ENCODE measurements around the gene ADRA2C. TPM values are rescaled to one million over a fixed set of nuclear protein-coding genes. Genes with fewer than 3 reads are reported as not detected.

ADRA2C gene
- total RNA-seq, 1 experiment from 2014 or later: 23.5 TPM

- H3K27ac ChIP-seq (ENCODE audit: low read length): no peak overlapping the region
- ChIA-PET POLR2A (no interaction called here), CTCF (no interaction called here)
- H3K27me3 ChIP-seq (ENCODE audit: control insufficient read depth, insufficient read depth, low read length): no peaks in the 10 kb centered on the region
- in situ Hi-C loops (cut with HindIII; ENCODE audit: low pct_unique_long_range_greater_than_20kb, low sequenced_read_pairs) (no loop called here), intact Hi-C loops (cut with micrococcal nuclease; ENCODE audit: unreplicated experiment) (no loop called here)
- H3K4me1 ChIP-seq (ENCODE audit: control insufficient read depth, insufficient read depth, low read length): peaks cover 4% of the 10 kb centered on the region
- TF ChIP-seq TCF7L2 (IDR thresholded peaks at IDR 0.05; ENCODE audit: low read depth, low read length) (no peak), SIN3A (IDR thresholded peaks at IDR 0.05; ENCODE audit: borderline replicate concordance, insufficient read depth, low read depth, low read length) (no peak), POLR2AphosphoS5 (IDR thresholded peaks at IDR 0.05; ENCODE audit: low read depth, low read length) (no peak), CTCF (IDR thresholded peaks at IDR 0.05) (no peak), REST (IDR thresholded peaks at IDR 0.05; ENCODE audit: insufficient read depth in 1 of 2, low read depth in 2 of 2, low read length in 1 of 2) (no peak)
- no TSS peak for BruUV-seq (replicated peaks)
- H3K4me3 ChIP-seq (ENCODE audit: low read depth in 2 of 2, low read length in 2 of 2): no peak overlapping the region
- no peaks in the 10 kb centered on the region for H3K36me3 ChIP-seq (ENCODE audit: control insufficient read depth, insufficient read depth, low read length)
- no peak for ATAC-seq
- no peaks in the 10 kb centered on the region for H3K9me3 ChIP-seq (ENCODE audit: control insufficient read depth, insufficient read depth, low read depth, low read length)
- no peak for DNase-seq (ENCODE audit: low read depth, low spot score)
Observed at GRCh38 chr4:3776166-3777032, 10.2 kb downstream of the ADRA2C start.

- Histone ChIP-seq H3K4me1 (ENCODE audit: control insufficient read depth, insufficient read depth, low read length) (peaks cover 4% of the 10 kb centered on the region), H3K27me3 (ENCODE audit: control insufficient read depth, insufficient read depth, low read length) (no peaks in the 10 kb centered on the region), H3K4me3 (ENCODE audit: low read depth in 2 of 2, low read length in 2 of 2) (no peak overlapping the region), H3K36me3 (ENCODE audit: control insufficient read depth, insufficient read depth, low read length) (no peaks in the 10 kb centered on the region), H3K9me3 (ENCODE audit: control insufficient read depth, insufficient read depth, low read depth, low read length) (no peaks in the 10 kb centered on the region), H3K27ac (ENCODE audit: low read length) (no peak overlapping the region)
- in situ Hi-C loops (cut with HindIII; ENCODE audit: low pct_unique_long_range_greater_than_20kb, low sequenced_read_pairs) (no loop called here), intact Hi-C loops (cut with micrococcal nuclease; ENCODE audit: unreplicated experiment) (no loop called here)
- DNase-seq (ENCODE audit: low read depth, low spot score): no peak
- POLR2A ChIA-PET: no interaction called here
- ATAC-seq: no peak
- TF ChIP-seq CTCF (IDR thresholded peaks at IDR 0.05): no peak
- no peak for TF ChIP-seq TCF7L2 (IDR thresholded peaks at IDR 0.05; ENCODE audit: low read depth, low read length)
- no peak for TF ChIP-seq POLR2AphosphoS5 (IDR thresholded peaks at IDR 0.05; ENCODE audit: low read depth, low read length)
- CTCF ChIA-PET: no interaction called here
- no TSS peak for BruUV-seq (replicated peaks)
Observed at GRCh38 chr4:3777033-3777390, 10.8 kb downstream of the ADRA2C start.

Data from Panc1 (cell line).